ENCODE results near the gene DMRTC2. TPM values are rescaled to one million over a fixed set of nuclear protein-coding genes. Genes with fewer than 3 reads are reported as not detected.
"Not testable (repeated sequence)": the region's sequence is repeated elsewhere in the genome, so short reads cannot be mapped to it uniquely, and the experiment has no call there.

DMRTC2 gene
- total RNA-seq, 4 donors from 2014 or later, result not detected

DNA sequence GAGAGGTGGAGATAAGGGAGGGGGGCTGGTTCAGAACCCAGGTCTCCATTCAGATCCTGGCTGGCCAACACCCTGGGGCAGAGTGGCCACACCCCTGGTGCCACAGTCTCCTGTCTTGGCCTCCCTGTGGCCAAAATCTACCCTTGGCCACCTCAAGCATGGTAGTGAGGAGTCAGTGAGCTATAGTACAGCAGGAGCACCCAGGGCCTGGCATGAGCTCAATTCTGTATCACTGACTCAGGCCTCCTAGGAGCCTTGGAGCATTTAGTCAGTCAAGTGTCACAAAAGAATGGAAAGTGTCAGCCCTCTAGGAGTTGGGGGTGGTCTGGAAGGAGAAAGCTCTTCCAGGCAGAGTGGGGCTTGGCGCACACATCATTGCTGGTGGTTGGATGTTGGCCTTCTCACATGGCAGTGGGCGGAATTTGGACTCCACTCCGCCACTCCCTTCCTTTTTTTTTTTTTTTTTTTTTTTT lies 25.6 kb downstream of the DMRTC2 start:
- no peak for DNase-seq
- Histone ChIP-seq H3K36me3 (peaks cover 0 to 47% of the 10 kb centered on the region in 2 donors), H3K4me1 (no peaks in the 10 kb centered on the region), H3K27me3 (no peaks in the 10 kb centered on the region), H3K4me3 (no peak overlapping the region), H3K27ac (no peak overlapping the region), H3K9me3 (no peaks in the 10 kb centered on the region)
- intact Hi-C loops (cut with DNase I; ENCODE audit: low total_unique reads) (no loop called here), in situ Hi-C loops (cut with MboI; ENCODE audit: low sequenced_read_pairs in 4 of 4) (no loop called here)
- TF ChIP-seq, protein P1, sequence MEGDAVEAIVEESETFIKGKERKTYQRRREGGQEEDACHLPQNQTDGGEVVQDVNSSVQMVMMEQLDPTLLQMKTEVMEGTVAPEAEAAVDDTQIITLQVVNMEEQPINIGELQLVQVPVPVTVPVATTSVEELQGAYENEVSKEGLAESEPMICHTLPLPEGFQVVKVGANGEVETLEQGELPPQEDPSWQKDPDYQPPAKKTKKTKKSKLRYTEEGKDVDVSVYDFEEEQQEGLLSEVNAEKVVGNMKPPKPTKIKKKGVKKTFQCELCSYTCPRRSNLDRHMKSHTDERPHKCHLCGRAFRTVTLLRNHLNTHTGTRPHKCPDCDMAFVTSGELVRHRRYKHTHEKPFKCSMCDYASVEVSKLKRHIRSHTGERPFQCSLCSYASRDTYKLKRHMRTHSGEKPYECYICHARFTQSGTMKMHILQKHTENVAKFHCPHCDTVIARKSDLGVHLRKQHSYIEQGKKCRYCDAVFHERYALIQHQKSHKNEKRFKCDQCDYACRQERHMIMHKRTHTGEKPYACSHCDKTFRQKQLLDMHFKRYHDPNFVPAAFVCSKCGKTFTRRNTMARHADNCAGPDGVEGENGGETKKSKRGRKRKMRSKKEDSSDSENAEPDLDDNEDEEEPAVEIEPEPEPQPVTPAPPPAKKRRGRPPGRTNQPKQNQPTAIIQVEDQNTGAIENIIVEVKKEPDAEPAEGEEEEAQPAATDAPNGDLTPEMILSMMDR (IDR thresholded peaks at IDR 0.05 in 4 of 5, conservative IDR thresholded peaks at IDR 0.05 in 1 of 5), result no peak
- TF ChIP-seq POLR2A (IDR thresholded peaks at IDR 0.05), result no peak
- ATAC-seq, result no peak

DNA sequence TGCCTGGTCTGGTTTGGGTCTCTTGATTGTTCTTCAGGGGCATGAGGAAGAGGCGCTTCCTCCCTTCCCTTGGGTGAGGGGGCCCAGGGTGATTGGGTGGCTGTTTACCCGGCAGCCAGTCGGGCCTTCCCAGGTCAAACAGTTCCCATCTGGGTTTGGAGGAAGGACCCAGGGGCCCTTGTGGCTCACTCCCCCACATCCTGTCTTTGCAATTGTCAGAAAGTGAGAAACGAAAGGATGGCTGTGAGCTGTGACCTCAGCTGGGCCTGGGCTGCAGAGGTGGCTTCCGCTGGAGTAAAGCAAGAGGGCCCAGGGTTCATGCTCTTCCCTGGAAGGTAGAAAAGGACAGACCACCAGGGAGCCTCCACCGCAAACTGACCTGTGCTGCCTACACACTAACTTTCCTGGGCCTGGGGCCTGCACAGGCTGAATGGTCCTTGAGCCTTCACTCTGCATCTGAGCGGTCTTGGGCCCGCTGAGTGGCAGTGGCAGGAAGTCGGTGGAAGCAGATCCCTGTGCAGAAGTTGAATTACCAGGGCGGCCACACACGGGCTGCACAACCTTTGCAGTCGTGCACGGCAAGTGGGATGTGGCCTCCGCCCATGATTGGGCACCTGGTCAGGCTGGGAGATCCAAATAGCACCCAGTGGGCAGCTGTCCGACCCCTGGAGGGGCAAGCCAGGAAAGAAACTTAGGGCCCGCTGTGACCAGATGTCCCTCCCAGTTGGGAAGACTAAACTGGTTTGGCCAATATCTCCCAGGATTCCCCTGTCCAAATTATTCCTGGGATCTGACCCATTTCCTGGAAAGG lies 26.9 kb downstream of the DMRTC2 start:
- no peaks in the 10 kb centered on the region for H3K27me3 ChIP-seq
- ATAC-seq (no peak), DNase-seq (no peak)
- in situ Hi-C loops (cut with MboI; ENCODE audit: low sequenced_read_pairs in 4 of 4) (no loop called here), intact Hi-C loops (cut with DNase I; ENCODE audit: low total_unique reads) (no loop called here)
- no peak for TF ChIP-seq POLR2A (IDR thresholded peaks at IDR 0.05)
- TF ChIP-seq, protein P1 (IDR thresholded peaks at IDR 0.05 in 4 of 5, conservative IDR thresholded peaks at IDR 0.05 in 1 of 5), result no peak
- no peaks in the 10 kb centered on the region for H3K9me3 ChIP-seq
- no peak overlapping the region for H3K4me3 ChIP-seq
- H3K27ac ChIP-seq, result no peak overlapping the region
- H3K4me1 ChIP-seq, result no peaks in the 10 kb centered on the region
- H3K36me3 ChIP-seq, result peaks cover 0 to 46% of the 10 kb centered on the region in 2 donors

DNA sequence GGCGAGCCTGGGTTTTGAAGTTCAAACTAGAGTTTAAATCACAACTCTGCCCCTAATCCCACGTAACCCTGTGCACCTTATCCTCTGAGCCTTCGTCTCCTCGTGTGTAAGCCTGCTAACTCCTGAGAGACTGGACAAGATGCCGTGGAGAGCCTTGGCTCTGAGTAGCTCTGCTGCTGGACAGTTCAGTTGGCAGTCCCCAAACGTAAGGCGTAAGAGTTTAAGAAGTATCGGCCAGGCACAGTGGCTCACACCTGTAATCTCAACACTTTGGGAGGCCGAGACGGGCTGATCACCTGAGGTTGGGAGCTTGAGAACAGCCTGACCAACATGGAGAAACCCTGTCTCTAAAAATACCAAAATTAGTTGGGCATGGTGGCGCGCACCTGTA lies 27.5 kb downstream of the DMRTC2 start:
- in situ Hi-C loops (cut with MboI; ENCODE audit: low sequenced_read_pairs in 4 of 4) (no loop called here), intact Hi-C loops (cut with DNase I; ENCODE audit: low total_unique reads) (no loop called here)
- no peaks in the 10 kb centered on the region for H3K4me1 ChIP-seq
- no peaks in the 10 kb centered on the region for H3K9me3 ChIP-seq
- H3K4me3 ChIP-seq, result no peak overlapping the region
- TF ChIP-seq, protein P1 (IDR thresholded peaks at IDR 0.05 in 4 of 5, conservative IDR thresholded peaks at IDR 0.05 in 1 of 5), result no peak
- no peak for TF ChIP-seq POLR2A (IDR thresholded peaks at IDR 0.05)
- H3K36me3 ChIP-seq, result peaks cover 0 to 46% of the 10 kb centered on the region in 2 donors
- no peak for DNase-seq
- no peaks in the 10 kb centered on the region for H3K27me3 ChIP-seq
- H3K27ac ChIP-seq, result no peak overlapping the region
- no peak for ATAC-seq

DNA sequence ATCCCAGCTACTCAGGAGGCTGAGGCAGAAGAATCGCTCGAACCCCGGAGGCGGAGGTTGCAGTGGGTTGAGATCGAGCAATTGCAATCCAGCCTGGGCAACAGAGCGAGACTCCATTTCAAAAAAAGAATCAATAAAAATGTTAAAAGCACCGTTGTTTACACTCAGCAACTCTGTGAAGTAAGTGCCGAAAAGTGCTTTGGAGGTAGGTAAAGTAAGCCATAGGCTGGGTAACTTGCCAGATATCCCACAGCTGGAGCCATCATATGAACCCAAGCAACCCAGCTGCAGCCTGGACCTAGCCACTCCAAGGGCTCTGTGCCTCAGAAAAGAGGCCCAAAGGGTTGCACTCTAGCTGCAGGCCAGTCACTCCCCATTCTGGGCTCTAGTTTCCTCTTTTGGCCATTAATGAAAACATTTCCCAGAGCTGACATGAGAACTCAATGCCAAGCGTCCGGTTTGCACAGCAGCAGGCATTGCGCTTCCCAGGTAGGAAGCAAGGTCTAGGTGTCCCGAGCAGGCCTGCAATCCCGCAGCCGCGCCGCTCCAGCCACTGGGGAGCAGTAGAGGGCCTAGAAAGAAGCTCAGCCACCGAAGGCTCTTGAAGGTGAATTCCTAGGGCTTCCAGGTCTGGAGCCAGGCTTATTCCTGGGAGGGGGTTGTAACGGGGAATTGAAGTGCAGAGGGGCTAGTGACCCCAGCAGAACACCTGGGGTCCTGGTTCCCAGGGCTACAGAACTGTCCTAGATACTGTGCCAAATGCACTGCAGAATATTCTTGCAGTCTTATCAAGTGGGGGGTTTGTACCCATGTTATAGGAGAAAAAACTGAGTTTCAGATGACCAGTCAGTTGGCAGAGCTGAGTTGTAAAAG lies 28.2 kb downstream of the DMRTC2 start:
- no peak for DNase-seq
- Histone ChIP-seq H3K4me1 (no peaks in the 10 kb centered on the region), H3K27me3 (no peaks in the 10 kb centered on the region), H3K4me3 (no peak overlapping the region), H3K9me3 (no peaks in the 10 kb centered on the region), H3K36me3 (peaks cover 0 to 40% of the 10 kb centered on the region in 2 donors), H3K27ac (no peak overlapping the region)
- intact Hi-C loops (cut with DNase I; ENCODE audit: low total_unique reads), result no loop called here
- in situ Hi-C loops (cut with MboI; ENCODE audit: low sequenced_read_pairs in 4 of 4), result no loop called here
- peak in 1 of 2 donors; percentile 51 for ATAC-seq
- TF ChIP-seq, protein P1 (IDR thresholded peaks at IDR 0.05 in 4 of 5, conservative IDR thresholded peaks at IDR 0.05 in 1 of 5), result peak in 2 of 5 experiments; percentile 39 to 58
- TF ChIP-seq POLR2A (IDR thresholded peaks at IDR 0.05), result no peak

DNA sequence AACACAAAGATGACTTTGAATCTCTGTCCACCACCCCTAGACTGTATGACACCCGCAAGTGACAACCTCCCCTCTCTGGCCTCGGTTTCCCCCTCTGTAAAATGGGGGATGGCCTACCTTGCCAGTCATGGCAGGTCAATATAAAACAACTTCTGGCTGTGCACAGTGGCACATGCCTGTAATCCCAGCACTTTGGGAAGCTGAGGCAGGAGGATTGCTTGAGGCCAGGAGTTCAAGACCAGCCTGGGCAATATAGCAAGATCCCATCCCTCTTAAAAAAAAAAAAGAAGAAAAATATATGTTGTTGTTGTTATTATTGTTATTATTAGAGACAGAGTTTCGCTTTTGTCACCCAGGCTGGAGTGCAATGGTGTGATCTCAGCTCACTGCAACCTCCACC lies 31.1 kb downstream of the DMRTC2 start:
- ATAC-seq; H3K4me1 ChIP-seq; H3K4me3 ChIP-seq; H3K9me3 ChIP-seq; DNase-seq; in situ Hi-C loops (cut with MboI; ENCODE audit: low sequenced_read_pairs in 4 of 4); intact Hi-C loops (cut with DNase I; ENCODE audit: low total_unique reads); H3K27me3 ChIP-seq; H3K27ac ChIP-seq: not testable (repeated sequence)
- H3K36me3 ChIP-seq, result peaks cover 0 to 12% of the 10 kb centered on the region in 2 donors
